HG02798 (cell line): ENCODE measurements around the gene ARHGEF2.

Experiments used
- ATAC-seq: cut with Tn5 transposase; IDR thresholded peaks from one replicate; pipeline ENCODE4 v1.9.1; 2021; ENCODE audit warnings: mild to moderate bottlenecking; ENCODE audit not compliant: unreplicated experiment, poor library complexity

Gene ARHGEF2

GRCh38 chr1:155978325-155978972 lies at the start of gene ARHGEF2:
Gene ARHGEF2, minus strand, starts transcription at chr1:155978547. Its CDS starts 120 bp downstream, at chr1:155978427.
- peak; percentile 49 for ATAC-seq

- no peak for ATAC-seq
These were observed 48.2 kb upstream of the ARHGEF2 start for GRCh38 chr1:156026588-156026987.

- ATAC-seq, result no peak
These were observed 47.5 kb upstream of the ARHGEF2 start for GRCh38 chr1:156025876-156026275.

- ATAC-seq, result no peak
These were observed 46.5 kb upstream of the ARHGEF2 start for GRCh38 chr1:156024801-156025200.

GRCh38 chr1:156021954-156022353 lies 43.6 kb upstream of the ARHGEF2 start:
- no peak for ATAC-seq

GRCh38 chr1:156021093-156021428 lies 42.7 kb upstream of the ARHGEF2 start:
- no peak for ATAC-seq

- ATAC-seq, result peak; percentile 99
These were observed 42.1 kb upstream of the ARHGEF2 start, which contains the start of gene SSR2 for GRCh38 chr1:156020293-156021092. Gene SSR2, minus strand, starts transcription at chr1:156020951. Its CDS starts 784 bp downstream, at chr1:156020167.

- no peak for ATAC-seq
These were observed 41.6 kb upstream of the ARHGEF2 start for GRCh38 chr1:156019946-156020292.

- ATAC-seq, result no peak
These were observed 36.5 kb upstream of the ARHGEF2 start for GRCh38 chr1:156014829-156015228.

GRCh38 chr1:156012051-156012817 lies 33.9 kb upstream of the ARHGEF2 start:
- peak; percentile 68 for ATAC-seq

GRCh38 chr1:156009404-156009803 lies 31.1 kb upstream of the ARHGEF2 start:
- ATAC-seq, result no peak

- no peak for ATAC-seq
These were observed 28.5 kb upstream of the ARHGEF2 start for GRCh38 chr1:156006666-156007376.

GRCh38 chr1:156004843-156005584 lies 26.7 kb upstream of the ARHGEF2 start:
- ATAC-seq, result no peak

GRCh38 chr1:156003923-156004188 lies 25.5 kb upstream of the ARHGEF2 start:
- ATAC-seq, result no peak

GRCh38 chr1:156002188-156002911 lies 24.0 kb upstream of the ARHGEF2 start:
- no peak for ATAC-seq

- ATAC-seq, result no peak
These were observed 23.4 kb upstream of the ARHGEF2 start for GRCh38 chr1:156001662-156002171.

- no peak for ATAC-seq
These were observed 22.8 kb upstream of the ARHGEF2 start for GRCh38 chr1:156001021-156001661.

- no peak for ATAC-seq
These were observed 21.6 kb upstream of the ARHGEF2 start for GRCh38 chr1:155999964-156000363.

- ATAC-seq, result no peak
These were observed 17.8 kb upstream of the ARHGEF2 start for GRCh38 chr1:155996166-155996565.
